Progenitor cell of endocrine pancreas (in vitro differentiated cells): ENCODE measurements around the gene ACHE. TPM values are rescaled to one million over a fixed set of nuclear protein-coding genes. Genes with fewer than 3 reads are reported as not detected.
"Not testable (repeated sequence)": the region's sequence is repeated elsewhere in the genome, so short reads cannot be mapped to it uniquely, and the experiment has no call there.

ENCODE experiments used
- DNase-seq: peaks from one replicate; pipeline ENCODE4 v3.0.0; 2021; ENCODE audit warnings: low spot score; ENCODE audit not compliant: unreplicated experiment
- H3K27ac Mint-ChIP-seq: 2 replicates; pipeline ENCODE4 v1.8.0; 2021; ENCODE audit warnings: mild to moderate bottlenecking, moderate library complexity, mixed read lengths
- H3K27me3 Mint-ChIP-seq: 2 replicates; pipeline ENCODE4 v1.8.0; 2021; ENCODE audit warnings: mixed read lengths
- H3K36me3 Mint-ChIP-seq: 2 replicates; pipeline ENCODE4 v1.8.0; 2022; ENCODE audit warnings: mixed read lengths; ENCODE audit not compliant: insufficient read depth
- H3K4me1 Mint-ChIP-seq: 2 replicates; pipeline ENCODE4 v1.8.0; 2021; ENCODE audit warnings: low read depth, mixed read lengths
- H3K4me3 Mint-ChIP-seq: 2 replicates; pipeline ENCODE4 v1.8.0; 2021; ENCODE audit warnings: low read depth, mild to moderate bottlenecking, moderate library complexity, mixed read lengths
- H3K9me3 Mint-ChIP-seq: 2 replicates; pipeline ENCODE4 v1.8.0; 2021; ENCODE audit warnings: low read depth, mixed read lengths
- total RNA-seq: library from RNA; stranded (reverse); gene quantifications from 2 replicates; pipeline ENCODE4 v1.2.1, GENCODE V29; 2021
- TF ChIP-seq, protein P1 (sequence below): fragments of 200-600 bp; sonication (generic); IDR thresholded peaks from one replicate; pipeline ENCODE4 v1.5.0; 2021; ENCODE audit warnings: antibody characterized with exemption, mild to moderate bottlenecking; ENCODE audit not compliant: unreplicated experiment

Gene ACHE
- total RNA-seq, 1 donor from 2014 or later, result 4.0 TPM

DNA sequence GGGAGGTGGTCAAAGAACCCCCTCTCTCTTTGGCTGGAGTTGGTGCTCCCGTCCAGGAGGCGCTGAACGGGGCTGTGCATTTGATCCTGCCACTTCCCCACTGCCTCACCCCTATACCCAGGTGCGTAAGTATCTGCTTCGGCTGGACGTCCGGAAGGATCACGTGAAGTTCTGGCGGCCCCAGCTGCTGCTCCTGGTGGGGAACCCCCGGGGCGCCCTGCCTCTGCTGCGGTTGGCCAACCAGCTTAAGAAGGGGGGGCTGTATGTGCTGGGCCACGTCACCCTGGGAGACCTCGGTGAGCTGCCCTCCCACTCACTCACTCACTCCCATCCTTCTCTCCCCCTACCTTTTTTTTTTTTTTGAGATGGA lies 34.1 kb downstream of the ACHE start:
- Mint-ChIP-seq H3K4me1 (no peaks in the 10 kb centered on the region), H3K27me3 (no peaks in the 10 kb centered on the region), H3K36me3 (peaks cover 14% of the 10 kb centered on the region), H3K27ac (no peak overlapping the region), H3K4me3 (no peak overlapping the region), H3K9me3 (no peaks in the 10 kb centered on the region)
- DNase-seq, result no peak
- TF ChIP-seq, protein P1, sequence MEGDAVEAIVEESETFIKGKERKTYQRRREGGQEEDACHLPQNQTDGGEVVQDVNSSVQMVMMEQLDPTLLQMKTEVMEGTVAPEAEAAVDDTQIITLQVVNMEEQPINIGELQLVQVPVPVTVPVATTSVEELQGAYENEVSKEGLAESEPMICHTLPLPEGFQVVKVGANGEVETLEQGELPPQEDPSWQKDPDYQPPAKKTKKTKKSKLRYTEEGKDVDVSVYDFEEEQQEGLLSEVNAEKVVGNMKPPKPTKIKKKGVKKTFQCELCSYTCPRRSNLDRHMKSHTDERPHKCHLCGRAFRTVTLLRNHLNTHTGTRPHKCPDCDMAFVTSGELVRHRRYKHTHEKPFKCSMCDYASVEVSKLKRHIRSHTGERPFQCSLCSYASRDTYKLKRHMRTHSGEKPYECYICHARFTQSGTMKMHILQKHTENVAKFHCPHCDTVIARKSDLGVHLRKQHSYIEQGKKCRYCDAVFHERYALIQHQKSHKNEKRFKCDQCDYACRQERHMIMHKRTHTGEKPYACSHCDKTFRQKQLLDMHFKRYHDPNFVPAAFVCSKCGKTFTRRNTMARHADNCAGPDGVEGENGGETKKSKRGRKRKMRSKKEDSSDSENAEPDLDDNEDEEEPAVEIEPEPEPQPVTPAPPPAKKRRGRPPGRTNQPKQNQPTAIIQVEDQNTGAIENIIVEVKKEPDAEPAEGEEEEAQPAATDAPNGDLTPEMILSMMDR, result no peak

DNA sequence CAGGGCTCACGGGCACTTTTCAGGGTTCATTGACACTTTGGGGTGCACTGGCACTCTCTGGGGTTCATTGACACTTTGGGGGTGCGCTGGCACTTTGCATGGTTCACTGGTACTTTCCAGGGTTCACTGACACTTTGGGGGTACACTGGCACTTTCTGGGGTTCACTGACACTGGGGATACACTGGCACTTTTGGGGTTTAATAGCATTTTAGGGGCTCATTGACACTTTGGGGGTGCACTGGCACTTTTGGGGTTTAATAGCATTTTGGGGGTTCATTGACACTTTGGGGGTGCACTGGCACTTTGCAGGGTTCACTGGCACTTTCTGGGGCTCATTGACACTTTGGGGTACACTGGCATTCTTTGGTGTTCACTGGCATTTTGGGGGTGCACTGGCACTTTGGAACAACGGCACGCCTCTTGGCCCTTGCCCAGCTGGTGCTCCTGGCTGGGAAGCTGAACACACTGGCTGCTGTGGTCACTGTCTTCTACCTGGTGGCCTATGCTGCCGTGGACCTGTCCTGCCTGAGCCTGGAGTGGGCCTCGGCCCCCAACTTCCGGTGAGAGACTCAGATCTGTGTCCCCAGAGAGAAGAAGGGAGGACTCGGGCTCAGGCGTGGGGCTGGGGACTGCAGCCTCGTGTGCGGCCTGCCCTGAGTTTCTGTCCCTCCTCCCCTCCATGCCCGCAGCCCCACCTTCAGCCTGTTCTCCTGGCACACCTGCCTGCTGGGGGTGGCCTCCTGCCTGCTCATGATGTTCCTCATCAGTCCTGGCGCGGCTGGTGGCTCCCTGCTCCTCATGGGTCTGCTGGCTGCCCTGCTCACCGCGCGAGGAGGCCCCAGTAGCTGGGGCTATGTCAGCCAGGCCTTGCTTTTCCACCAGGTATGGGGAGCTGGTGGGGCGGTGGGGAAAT lies 34.7 kb downstream of the ACHE start:
- TF ChIP-seq, protein P1, result no peak
- Mint-ChIP-seq H3K27me3 (no peaks in the 10 kb centered on the region), H3K4me1 (no peaks in the 10 kb centered on the region), H3K4me3 (no peak overlapping the region), H3K36me3 (peaks cover 14% of the 10 kb centered on the region), H3K27ac (no peak overlapping the region), H3K9me3 (no peaks in the 10 kb centered on the region)
- DNase-seq, result no peak

DNA sequence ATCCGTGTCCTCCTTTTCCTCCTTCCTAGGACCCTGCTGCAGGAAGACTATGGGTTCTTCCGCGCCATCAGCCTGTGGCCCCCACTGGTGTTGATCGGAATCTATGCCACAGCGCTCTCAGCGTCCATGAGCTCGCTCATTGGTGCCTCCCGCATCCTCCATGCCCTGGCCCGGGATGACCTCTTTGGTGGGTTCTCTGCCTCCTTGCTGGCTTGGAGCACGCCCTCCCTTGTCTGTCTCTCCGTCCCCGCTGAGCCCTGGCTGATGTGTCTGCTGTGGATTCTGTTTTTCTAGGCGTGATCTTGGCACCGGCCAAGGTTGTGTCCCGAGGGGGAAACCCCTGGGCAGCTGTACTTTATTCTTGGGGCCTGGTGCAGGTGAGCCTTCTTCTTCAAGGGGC lies 35.8 kb downstream of the ACHE start:
- no peak overlapping the region for H3K4me3 Mint-ChIP-seq
- peaks cover 16% of the 10 kb centered on the region for H3K36me3 Mint-ChIP-seq
- TF ChIP-seq, protein P1, result no peak
- no peak overlapping the region for H3K27ac Mint-ChIP-seq
- H3K27me3 Mint-ChIP-seq, result no peaks in the 10 kb centered on the region
- DNase-seq, result no peak
- H3K4me1 Mint-ChIP-seq, result no peaks in the 10 kb centered on the region
- H3K9me3 Mint-ChIP-seq, result no peaks in the 10 kb centered on the region

DNA sequence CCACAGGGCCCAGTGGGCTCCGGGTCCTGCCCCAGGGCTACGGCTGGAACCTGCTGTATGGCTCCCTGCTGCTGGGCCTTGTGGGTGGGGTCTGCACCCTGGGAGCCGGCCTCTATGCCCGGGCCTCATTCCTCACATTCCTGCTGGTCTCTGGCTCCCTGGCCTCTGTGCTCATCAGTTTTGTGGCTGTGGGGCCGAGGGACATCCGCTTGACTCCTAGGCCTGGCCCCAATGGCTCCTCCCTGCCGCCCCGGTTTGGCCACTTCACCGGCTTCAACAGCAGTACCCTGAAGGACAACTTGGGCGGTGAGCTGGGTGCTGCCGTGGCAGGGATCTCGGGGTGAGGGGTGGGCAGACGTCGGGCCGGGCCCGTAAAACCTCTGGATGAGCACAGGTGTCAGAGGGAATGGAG lies 38.8 kb downstream of the ACHE start:
- Mint-ChIP-seq H3K9me3 (no peaks in the 10 kb centered on the region), H3K27me3 (no peaks in the 10 kb centered on the region), H3K27ac (no peak overlapping the region), H3K36me3 (peaks cover 11% of the 10 kb centered on the region), H3K4me1 (peaks cover 4% of the 10 kb centered on the region), H3K4me3 (no peak overlapping the region)
- TF ChIP-seq, protein P1, result no peak
- DNase-seq, result no peak

DNA sequence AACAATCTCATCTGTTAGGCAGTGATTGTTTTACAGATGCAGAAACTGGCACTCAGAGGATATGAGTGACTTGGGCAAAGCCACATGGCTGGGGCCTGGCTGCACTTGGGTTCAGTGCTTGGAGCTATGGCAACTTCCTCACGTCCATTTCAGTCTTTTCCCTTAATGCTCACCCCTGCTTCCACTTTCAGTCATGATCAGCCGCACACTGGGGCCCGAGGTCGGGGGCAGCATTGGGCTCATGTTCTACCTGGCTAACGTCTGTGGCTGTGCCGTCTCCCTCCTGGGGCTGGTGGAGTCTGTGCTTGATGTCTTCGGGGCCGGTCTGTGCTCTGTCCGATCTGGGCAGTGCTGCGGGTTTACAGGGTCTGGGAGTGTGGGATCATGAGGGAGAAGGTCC lies 40.2 kb downstream of the ACHE start:
- peaks cover 5% of the 10 kb centered on the region for H3K4me1 Mint-ChIP-seq
- no peaks in the 10 kb centered on the region for H3K27me3 Mint-ChIP-seq
- TF ChIP-seq, protein P1, result no peak
- no peak for DNase-seq
- peaks cover 6% of the 10 kb centered on the region for H3K36me3 Mint-ChIP-seq
- H3K9me3 Mint-ChIP-seq, result no peaks in the 10 kb centered on the region
- no peak overlapping the region for H3K27ac Mint-ChIP-seq
- H3K4me3 Mint-ChIP-seq, result no peak overlapping the region

DNA sequence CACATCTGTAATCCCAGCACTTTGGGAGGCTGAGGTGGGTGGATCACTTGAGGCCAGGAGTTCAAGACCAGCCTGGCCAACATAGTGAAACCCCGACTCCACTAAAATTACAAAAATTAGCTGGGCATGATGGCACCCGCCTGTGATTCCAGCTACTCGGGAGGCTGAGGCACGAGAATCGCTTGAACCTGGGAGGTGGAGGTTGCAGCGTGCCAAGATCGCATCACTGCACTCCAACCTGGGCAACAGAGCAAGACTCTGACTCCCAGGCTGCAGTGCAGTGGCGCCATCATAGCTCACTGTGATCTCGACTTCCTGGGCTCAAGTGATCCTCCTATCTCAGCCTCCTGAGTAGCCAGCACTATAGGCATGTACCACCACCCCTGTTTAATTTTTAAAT lies 40.8 kb downstream of the ACHE start:
- H3K36me3 Mint-ChIP-seq, H3K27me3 Mint-ChIP-seq, DNase-seq, H3K27ac Mint-ChIP-seq, H3K9me3 Mint-ChIP-seq, H3K4me3 Mint-ChIP-seq, H3K4me1 Mint-ChIP-seq: not testable (repeated sequence)
